ENCODE data around the gene NELFE.

Gene NELFE

DNA sequence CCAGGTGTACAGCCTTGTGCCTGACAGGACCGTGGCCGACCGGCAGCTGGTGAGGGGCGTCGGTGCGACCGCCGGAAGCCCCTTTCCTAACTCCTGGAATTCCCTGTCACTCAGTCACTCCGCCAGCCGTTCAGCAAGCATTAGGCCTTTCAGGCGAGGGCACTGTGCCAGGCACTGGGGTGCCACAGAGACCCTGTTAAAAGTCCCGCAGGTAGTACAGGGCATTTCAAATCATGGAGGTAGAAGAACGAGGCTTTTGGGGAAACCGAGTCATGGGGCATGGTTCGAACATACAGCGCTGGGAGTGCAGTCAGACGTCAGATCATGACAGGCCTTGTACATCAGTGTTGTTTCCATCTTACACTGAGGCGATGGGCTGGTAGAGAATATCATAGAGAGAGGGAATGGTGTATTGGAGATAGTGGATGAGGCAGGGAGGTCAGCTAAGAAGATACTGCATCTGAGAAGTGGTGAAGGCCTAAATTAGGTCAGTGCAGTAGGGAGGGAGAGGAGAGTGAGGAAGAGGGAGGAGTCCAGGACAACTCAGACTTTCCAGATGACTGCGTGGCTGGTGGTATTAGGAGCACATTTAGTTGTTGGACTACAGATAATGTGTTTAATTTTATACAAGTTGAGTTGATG is 14.1 kb upstream of the NELFE start:
- DNase-seq, result peak in 2 of 51 donors; percentile 30 to 37

DNA sequence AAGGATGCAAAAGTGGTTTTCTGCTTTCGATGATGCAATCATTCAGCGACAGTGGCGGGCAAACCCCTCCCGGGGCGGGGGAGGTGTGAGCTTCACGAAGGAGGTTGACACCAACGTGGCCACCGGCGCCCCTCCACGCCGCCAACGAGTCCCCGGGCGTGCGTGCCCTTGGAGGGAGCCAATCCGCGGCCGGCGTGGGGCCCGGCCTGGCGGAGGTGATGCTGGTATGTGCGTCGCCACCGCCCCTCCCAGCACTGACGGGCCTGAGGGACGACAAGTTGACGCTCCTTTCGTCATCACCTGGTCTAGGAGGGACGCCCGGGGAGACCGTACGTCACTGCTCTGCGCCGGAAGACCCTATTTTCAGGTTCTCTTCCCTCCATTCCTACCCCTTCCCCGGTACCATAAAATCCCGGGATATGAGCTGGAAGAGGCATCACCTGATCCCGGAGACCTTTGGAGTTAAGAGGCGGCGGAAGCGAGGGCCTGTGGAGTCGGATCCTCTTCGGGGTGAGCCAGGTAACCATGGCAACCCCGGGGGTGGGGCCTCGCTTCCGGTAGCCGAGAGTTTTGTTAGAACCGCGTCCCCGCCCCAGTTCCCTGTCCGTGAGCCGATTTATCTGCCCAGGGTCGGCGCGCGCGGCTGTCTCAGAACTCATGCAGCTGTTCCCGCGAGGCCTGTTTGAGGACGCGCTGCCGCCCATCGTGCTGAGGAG is 13.4 kb upstream of the NELFE start, which contains the start of gene DXO:
DXO (minus strand) TSS at position 146 of the 716 bp plus-strand sequence. CDS start 463 bp downstream, outside the sequence.
- DNase-seq, result peak in 50 of 51 donors; percentile 77 to 100 (median 95)

DNA sequence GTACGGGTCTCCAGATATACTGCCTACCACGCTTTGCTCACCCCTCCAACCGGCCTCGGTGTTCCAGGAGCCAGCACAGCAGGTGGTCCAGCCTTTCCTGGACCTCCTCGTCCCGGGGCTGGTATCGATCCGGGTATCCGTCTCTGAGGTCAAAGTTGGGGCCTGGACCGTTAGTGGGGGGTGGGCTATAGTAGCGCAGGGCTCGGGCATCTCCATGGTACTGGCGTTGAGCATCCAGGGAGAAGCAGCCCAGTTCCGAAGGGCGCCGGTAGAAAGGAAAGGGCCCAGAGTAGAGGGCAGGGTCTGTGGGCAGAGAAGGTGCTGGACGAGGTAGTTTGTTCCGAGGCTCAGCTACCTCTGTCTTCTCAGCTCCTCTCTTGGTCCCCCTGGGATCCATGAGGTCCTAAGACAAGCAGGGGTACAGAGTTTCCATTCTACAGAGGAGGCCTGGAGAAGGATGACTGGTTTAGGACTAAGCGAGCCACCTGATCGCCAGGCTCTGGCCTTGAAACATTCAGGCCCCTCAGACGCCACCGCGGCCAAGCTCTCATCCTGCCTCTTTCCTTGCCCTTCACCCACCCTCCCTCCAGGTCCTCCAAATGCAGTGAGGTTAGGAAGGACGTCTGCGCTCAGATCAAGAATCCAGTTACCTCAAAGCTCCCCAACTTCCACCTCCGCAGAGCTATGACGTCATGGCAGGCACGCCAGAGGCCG is 12.7 kb upstream of the NELFE start:
- DNase-seq, result peak in 1 of 51 donors; percentile 28

DNA sequence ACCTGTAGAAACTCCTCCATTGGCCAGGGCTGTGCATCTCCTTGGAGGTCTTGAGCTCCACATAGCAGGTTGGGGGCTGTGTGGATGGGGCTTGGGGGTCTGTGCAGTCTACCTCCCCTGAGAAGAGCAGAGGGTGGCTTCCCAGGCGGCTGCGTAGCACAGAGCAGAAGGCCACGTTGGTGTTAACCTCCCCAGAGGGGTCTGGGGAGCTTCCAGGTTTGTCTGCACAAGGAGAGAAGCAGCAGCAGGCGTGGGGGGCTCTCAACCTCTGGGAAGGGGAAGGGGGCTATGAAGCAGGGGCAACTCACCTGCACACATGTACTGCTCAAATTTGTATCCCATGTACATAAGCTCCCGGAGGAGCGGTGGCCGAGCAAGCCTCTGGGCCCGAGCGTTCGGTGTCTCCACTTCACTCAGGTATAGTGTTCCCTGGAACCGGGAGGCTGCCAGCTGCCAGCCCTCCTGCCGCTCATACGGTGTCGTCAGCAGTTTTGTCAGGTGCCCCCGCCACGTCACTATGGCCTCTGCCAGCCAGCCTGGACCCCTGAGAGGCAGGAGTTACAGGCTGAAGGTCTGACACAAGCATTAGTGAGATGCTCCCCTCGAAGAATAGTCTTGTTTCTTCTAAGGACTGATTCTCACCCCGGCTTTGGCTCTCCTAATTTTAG is 12.0 kb upstream of the NELFE start:
- DNase-seq, result peak in 6 of 51 donors; percentile 7 to 21 (median 12)

DNA sequence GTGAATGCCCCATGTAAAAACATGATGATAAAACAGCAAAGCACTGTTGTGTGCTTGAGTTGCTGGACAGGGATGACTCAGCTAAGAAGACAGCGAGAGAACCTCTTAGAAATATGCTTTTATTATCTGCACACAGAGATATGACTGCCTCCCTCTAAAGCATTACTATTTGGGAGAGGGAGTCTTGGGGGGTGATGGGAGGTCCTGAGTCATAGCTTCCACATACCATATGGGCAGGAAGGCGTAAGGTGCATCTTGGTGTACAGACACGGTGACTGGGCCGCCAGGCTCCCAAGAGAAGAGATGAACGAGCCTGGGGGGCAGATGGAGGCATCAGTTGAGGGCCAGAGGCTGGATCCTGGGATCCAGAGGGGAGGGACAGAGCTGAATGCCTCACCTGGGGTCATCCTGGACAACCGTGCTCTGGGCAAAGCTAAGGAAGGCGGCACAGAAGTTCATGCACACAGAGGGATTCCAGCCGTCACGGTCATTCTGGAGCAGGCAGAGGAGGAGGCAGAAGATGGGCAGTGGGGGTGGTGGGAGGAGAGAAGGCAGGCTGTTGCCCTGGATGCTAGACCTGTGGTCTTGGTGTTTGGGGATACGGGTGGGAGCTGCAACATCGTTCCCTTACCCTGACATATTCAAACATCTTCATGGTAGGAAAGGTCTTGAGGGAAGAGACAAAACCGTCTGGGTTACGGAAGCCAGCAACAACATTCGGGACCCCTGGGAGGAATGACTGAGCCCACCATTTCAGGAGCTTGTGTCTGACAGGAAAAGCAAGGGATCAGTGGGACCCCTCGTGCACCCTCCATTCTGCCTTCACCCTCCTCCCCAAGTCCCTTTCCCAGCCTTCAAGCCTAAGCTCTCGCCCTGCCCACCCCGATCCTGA is 11.2 kb upstream of the NELFE start:
- peak in 1 of 51 donors; percentile 17 for DNase-seq

DNA sequence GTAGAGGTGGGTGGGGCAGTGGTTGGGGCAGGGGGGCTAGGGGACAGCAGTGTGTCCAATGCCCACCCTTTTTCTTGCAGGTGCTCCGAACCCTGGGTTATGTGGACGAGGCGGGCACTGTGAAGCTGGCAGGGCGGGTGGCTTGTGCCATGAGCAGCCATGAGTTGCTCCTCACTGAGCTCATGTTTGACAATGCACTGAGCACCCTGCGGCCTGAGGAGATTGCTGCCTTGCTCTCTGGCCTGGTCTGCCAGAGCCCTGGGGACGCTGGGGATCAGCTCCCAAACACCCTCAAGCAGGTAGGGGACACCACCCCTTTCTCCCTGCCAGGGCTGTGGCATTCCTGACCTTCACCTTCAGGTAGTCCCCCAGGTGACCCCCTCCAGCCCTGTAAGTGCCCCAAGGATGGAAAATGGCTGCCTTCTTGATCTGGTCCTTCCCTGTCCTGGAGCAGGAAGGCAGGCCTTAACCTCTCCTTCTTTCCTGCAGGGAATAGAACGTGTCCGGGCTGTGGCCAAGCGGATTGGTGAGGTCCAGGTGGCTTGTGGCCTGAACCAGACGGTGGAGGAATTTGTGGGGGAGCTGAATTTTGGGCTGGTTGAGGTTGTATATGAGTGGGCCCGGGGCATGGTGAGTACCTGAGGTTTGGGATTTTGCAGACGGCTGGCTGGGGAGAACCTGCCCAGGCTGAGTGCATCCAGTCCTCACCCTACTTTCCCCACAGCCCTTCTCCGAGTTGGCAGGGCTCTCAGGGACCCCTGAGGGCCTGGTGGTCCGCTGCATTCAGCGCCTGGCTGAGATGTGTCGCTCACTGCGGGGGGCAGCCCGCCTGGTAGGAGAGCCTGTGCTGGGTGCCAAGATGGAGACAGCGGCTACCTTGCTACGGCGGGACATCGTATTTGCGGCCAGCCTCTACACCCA is 10.3 kb upstream of the NELFE start:
- DNase-seq, result no peak

DNA sequence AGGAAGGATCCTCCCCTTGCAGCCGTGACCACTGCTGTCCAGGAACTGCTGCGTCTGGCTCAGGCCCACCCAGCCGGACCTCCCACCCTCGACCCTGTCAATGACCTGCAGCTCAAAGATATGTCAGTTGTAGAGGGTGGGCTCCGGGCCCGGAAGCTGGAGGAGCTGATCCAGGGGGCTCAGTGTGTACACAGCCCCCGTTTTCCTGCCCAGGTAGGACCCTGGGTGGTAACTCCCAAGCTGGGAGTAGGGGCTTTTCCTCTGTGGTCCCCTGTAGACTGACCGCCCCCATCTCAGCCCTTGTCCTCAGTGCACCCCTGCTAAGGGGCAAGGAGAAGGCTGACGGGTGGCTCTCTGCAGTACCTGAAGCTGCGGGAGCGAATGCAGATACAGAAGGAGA is 9.6 kb upstream of the NELFE start:
- DNase-seq, result no peak

DNA sequence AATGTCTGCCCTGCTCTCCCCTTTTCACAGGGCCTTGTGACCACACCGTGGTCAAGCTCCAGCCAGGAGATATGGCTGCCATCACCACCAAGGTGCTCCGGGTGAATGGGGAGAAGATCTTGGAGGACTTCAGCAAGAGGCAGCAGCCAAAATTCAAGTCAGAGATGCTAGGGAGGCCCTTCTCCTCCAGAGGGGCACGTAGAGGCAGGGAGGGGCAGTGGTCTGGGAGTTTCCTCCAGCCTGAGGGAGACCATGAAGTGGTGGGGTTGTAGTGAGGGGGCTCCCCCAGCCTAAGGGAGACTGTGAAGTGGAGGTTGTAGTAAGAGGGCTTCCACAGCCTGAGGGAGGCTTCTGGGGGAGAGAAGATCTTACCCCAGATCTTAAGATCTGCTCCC is 9.2 kb upstream of the NELFE start:
- DNase-seq, result no peak

DNA sequence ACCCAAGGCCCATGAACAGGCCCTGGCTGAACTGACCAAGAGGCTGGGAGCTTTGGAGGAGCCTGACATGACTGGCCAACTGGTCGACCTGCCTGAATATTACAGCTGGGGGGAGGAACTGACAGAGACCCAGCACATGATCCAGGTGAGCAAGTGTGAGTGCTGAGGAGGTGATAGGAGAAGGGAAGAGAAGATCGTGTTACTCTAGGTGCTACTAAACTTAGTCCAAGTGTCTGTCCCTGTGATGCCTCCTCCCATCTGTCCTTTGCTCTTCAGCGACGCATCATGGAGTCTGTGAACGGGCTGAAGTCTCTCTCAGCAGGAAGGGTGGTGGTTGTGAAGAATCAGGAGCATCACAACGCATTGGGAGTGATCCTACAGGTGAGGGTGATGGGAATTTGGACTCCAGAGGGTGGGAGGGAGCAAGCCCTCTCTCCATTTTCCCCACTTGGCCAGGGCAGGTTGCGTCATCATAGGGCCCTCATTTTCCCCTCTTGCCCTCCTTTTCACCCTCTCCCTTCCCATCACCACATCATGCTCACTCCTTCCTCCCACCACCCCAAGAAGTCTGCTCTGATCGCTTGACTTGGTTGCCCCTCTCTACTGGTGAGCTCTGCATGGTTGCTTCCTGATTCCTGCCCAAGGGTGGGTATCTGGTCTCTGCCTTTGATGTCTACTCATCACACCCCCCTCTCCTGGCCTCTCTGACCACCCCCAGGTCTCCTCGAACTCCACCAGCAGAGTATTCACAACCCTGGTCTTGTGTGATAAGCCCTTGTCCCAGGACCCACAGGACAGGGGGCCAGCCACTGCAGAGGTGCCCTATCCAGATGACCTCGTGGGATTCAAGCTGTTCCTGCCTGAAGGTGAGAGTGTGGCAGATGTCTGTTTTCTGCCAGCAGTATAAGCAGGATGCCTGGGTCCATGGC is 8.5 kb upstream of the NELFE start:
- DNase-seq, result no peak

DNA sequence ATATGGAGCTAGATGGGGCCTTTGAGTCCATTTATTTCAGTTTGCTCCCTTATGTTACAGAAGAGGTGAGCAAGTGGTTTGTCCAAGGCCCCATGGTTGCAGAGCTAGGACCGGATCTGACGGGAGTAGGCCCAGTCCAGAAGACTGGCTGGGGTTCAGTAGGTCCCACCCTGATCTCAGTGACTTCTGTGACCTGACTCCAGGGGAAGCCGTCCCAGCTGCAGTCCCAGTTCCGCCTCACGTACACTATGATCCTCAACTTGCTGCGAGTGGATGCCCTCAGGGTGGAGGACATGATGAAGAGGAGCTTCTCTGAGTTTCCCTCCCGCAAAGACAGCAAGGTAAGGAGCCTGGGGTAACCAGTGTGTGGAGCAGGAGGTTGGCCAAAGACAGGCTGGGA is 7.7 kb upstream of the NELFE start:
- DNase-seq, result no peak

DNA sequence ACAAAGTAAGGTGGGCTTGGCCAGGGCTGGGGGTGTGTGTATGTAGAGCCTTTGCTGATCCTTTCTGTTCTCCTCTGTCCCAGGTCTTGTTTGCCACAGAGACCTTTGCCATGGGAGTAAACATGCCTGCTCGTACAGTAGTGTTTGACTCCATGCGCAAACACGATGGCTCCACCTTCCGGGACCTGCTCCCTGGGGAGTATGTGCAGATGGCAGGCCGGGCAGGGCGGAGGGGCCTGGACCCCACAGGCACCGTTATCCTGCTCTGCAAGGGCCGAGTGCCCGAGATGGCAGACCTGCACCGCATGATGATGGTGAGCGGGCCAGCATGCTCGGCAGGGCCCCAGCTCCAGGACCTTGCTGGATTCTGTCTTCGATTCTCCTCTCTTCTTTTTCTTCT is 6.9 kb upstream of the NELFE start:
- DNase-seq, result no peak

DNA sequence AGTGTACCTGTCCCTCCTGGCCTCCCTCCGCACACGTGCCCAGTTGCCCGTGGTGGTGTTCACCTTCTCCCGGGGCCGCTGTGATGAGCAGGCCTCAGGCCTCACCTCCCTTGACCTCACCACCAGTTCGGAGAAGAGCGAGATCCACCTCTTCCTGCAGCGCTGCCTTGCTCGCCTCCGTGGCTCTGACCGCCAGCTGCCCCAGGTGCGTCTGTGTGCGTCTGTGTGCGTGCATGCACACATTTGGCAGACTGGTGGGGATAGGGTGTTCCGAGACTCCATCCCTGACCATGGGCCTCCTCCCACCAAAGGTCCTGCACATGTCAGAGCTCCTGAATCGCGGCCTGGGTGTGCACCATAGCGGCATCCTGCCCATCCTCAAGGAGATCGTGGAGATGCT is 5.2 kb upstream of the NELFE start:
- no peak for DNase-seq

DNA sequence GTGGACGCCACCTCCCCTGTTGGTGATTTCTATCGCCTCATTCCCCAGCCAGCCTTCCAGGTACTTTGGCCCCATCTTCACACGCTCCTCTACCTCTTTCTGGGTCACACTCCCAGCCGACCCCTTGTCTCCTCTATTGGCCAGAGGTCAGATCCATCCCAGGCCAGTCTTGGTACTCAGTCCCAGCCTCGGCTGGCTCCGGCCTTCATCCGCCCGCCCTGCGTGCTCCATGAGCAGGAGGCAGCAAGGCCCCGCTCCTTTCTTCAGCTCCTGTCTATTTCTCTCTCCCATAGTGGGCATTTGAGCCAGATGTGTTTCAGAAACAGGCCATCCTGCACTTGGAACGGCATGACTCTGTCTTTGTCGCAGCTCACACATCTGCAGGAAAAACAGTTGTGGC is 2.8 kb upstream of the NELFE start:
- no peak for DNase-seq

DNA sequence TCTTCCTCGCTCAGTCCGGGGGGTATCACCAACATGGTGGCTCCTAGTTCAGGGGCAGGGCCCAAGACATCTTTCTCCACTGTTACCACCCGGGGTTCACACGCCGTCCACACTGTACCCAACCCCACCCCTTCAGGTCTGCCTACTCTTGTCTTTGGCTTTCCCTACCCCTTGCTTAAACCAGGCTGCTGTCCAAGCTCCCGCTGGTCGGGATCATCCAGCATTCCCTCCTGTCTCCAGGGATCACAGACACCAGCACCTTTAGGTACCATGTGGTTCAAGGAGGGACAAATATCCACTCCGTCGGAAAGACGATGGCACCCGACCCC is 395 bp downstream of the NELFE start:
- peak in 1 of 51 donors; percentile 63 for DNase-seq

DNA sequence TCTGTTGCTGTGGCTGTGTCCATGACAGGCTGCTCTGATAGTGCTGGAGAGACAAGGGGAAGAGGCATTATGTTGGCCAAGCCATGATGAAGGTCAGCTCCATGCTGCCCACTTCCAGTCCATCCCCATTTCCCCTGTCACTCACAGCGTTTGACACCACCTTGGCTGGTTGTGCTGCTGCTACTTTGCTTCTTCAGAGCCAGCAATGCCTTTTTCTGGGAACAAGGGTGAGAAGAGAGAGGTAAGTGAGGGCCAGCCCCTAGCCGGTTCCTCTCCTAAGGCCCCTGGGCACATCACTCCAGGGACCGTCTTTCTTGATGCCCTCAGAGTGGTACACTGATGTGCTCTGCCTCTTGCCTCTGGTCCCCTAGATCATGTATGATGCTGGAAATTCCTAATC is 2.0 kb downstream of the NELFE start:
- DNase-seq, result no peak

DNA sequence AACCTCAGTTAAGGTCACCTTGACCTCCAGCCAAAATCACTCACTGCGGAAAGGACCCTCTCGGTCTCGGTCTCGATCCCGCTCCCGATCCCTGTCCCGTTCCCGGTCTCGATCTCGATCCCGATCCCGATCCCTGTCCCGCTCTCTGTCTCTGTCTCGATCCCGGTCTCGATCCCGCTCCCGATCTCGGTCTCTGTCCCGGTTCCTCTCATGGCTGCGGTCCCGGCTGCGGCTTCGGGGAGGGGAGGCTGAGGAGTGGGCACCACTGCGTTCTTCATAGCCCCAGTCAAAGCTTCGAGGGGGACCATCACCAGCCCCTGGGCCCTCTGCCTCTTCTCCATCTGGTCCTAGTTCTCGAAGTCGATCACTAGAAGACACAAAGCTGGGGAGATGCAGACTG is 4.3 kb downstream of the NELFE start:
- no peak for DNase-seq

DNA sequence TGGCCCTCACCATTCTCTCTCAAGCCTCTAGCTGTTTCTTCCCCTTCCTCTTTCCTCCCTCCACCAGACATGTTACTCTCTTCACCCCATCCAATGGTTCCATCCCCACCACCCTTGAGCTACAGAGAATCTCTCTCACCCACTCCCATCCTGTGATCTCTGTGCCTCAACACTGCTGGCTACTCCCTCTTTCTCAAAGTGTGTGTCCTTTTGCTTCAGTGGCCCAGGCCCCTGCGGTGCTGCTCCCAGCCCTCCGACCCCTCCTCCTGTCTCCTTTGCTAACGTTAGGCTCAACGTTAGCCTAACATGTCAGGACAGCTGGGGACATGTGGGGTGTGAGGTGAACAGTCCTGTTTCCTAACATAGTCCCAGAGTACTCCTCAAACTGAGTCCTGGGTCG is 5.9 kb downstream of the NELFE start:
- DNase-seq, result no peak

DNA sequence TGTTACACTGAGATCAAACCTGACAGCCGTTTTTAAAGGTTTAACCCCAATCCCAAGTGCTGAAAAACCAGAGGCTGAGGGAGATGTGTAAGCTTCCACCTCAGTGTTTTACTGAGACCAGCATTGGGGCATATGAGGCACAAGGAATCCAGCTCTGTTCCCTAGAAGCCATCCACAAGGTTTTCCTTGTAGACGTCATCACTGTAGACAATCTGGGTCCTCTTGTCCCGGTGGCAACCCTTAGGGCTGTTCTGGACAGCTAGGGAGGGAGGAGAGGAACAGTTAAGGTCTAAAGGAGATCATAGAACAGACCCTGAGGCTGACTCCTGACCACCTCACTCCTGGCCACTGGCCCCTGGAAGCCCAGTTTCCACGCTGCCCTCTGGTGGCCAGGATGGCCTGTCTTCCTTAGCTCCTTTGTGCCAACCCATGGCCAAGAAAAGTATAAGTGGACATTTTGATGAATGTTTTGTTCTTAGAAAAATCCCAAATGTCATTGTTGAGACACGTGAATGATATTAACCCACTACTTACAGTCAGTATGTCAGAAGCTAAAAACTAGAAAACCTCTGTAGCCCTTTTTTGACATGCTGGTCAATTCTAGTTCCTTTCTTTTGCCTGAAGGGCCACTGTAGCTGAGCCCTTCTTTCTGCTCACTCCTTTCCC is 6.5 kb downstream of the NELFE start:
- peak in 26 of 51 donors; percentile 4 to 65 (median 20) for DNase-seq
